Endothelial cell of umbilical vein (primary cell): Measurements from ENCODE around the gene ZDHHC24. TPM values are rescaled to one million over a fixed set of nuclear protein-coding genes. Genes with fewer than 3 reads are reported as not detected.

Source experiments
- BruUV-seq: library from RNA; stranded (reverse); fragments of 400-500 nt; replicated peaks from 2 replicates; lab custom pipeline; 2021; lab: Mats Ljungman, UMichigan
- CTCF ChIA-PET: fragments of 300-600, 350-600 bp; sonication (Branson Sonifier 250); formaldehyde crosslinking; loops from one replicate; lab custom pipeline; 2021; ENCODE audit warnings: antibody characterized with exemption, inconsistent platforms; lab: Charles Lee
- POLR2A ChIA-PET: fragments of 300-600, 350-600 bp; sonication (Branson Sonifier 250); formaldehyde crosslinking; loops from one replicate; lab custom pipeline; 2021; ENCODE audit warnings: antibody characterized with exemption, inconsistent platforms; lab: Charles Lee
- DNase-seq: peaks from one replicate; pipeline ENCODE4 v3.0.0-alpha.2; 2011; ENCODE audit warnings: low read depth, low spot score
- FAIRE-seq: peaks from 2 replicates; lab custom pipeline; 2011; peaks lifted over from hg19 to GRCh38; lab: Jason Lieb, UNC
- H2AFZ ChIP-seq: 2 replicates; pipeline ENCODE4 v1.6.0; 2012; ENCODE audit warnings: low read depth, low read length, control low read depth, inconsistent platforms
- H3K27ac ChIP-seq: 2 replicates; pipeline ENCODE4 v1.5.1; 2011; ENCODE audit warnings: low read depth, mild to moderate bottlenecking, control low read depth, low read length, moderate library complexity; ENCODE audit not compliant: insufficient read depth
- H3K27me3 ChIP-seq, 2 experiments: 2 replicates each; pipeline versions ENCODE4 v1.6.0 to v1.6.1; 2011; ENCODE audit warnings: low read length in 2 of 2, mixed read lengths in 1 of 2; ENCODE audit not compliant: control insufficient read depth in 2 of 2, insufficient read depth in 2 of 2
- H3K36me3 ChIP-seq, 2 experiments: 2 replicates in 1 of 2; 3 replicates in 1 of 2; pipeline ENCODE4 v1.5.1; 2011; ENCODE audit warnings: low read length in 2 of 2, mild to moderate bottlenecking in 1 of 2, moderate library complexity in 1 of 2; ENCODE audit not compliant: control insufficient read depth in 2 of 2, insufficient read depth in 2 of 2; ENCODE audit errors: extremely low read depth in 1 of 2
- H3K4me1 ChIP-seq: 3 replicates; pipeline ENCODE4 v1.5.1; 2011; ENCODE audit warnings: mild to moderate bottlenecking, low read length; ENCODE audit not compliant: control insufficient read depth, insufficient read depth; ENCODE audit errors: extremely low read depth
- H3K4me2 ChIP-seq: 2 replicates; pipeline ENCODE4 v1.6.1; 2011; ENCODE audit warnings: low read length, control low read depth, mixed read lengths; ENCODE audit not compliant: insufficient read depth
- H3K4me3 ChIP-seq, 3 experiments: fragments of 200-600 bp in 1 of 3; sonication (generic), shearing (Covaris generic) in 1 of 3; replicated peaks in 1 of 3; 2 replicates each; pipeline ENCODE4 v1.5.1; 2011 to 2016; ENCODE audit warnings: control low read depth in 3 of 3, low read length in 3 of 3, mild to moderate bottlenecking in 2 of 3, inconsistent platforms in 1 of 3, low read depth in 1 of 3, moderate library complexity in 1 of 3; ENCODE audit not compliant: insufficient read depth in 1 of 3
- H3K79me2 ChIP-seq: 2 replicates; pipeline ENCODE4 v1.6.0; 2012; ENCODE audit warnings: low read length, inconsistent platforms; ENCODE audit not compliant: control insufficient read depth, insufficient read depth
- H3K9ac ChIP-seq: replicated peaks from 2 replicates; pipeline ENCODE3; 2011; ENCODE audit warnings: low read length, control low read depth; ENCODE audit not compliant: insufficient read depth; ENCODE audit errors: extremely low read depth
- H3K9me1 ChIP-seq: replicated peaks from 3 replicates; pipeline ENCODE4 v1.6.0; 2011; ENCODE audit warnings: mild to moderate bottlenecking, low read length; ENCODE audit not compliant: control insufficient read depth, insufficient read depth; ENCODE audit errors: extremely low read depth
- H3K9me3 ChIP-seq: replicated peaks from 2 replicates; pipeline ENCODE4 v1.5.1; 2012; ENCODE audit warnings: low read length, inconsistent platforms; ENCODE audit not compliant: control insufficient read depth, insufficient read depth
- H4K20me1 ChIP-seq: replicated peaks from 2 replicates; pipeline ENCODE3; 2011; ENCODE audit warnings: mild to moderate bottlenecking, low read length; ENCODE audit not compliant: control insufficient read depth, insufficient read depth; ENCODE audit errors: extremely low read depth
- CTCF ChIP-seq, 2 donors: IDR thresholded peaks; 1 replicate in 1 of 2; 2 replicates in 1 of 2; pipeline ENCODE4 v1.5.1; 2011; ENCODE audit warnings: low read length in 2 of 2, mild to moderate bottlenecking in 2 of 2, moderate library complexity in 2 of 2, control low read depth in 1 of 2, inconsistent platforms in 1 of 2, low read depth in 1 of 2; ENCODE audit not compliant: insufficient read depth in 1 of 2; ENCODE audit errors: extremely low read depth in 1 of 2
- EZH2 ChIP-seq: IDR thresholded peaks from 2 replicates; pipeline ENCODE4 v1.6.1; 2012; ENCODE audit warnings: borderline replicate concordance, low read depth, mild to moderate bottlenecking, moderate library complexity, low read length, inconsistent platforms; ENCODE audit not compliant: severe bottlenecking
- FOS ChIP-seq: IDR thresholded peaks from 2 replicates; pipeline ENCODE4 v1.6.1; 2011; ENCODE audit warnings: mild to moderate bottlenecking, low read length, moderate library complexity, borderline replicate concordance; ENCODE audit not compliant: insufficient read depth
- GATA2 ChIP-seq: IDR thresholded peaks from 2 replicates; pipeline ENCODE4 v1.7.0; 2011; ENCODE audit warnings: low read depth, mild to moderate bottlenecking, moderate library complexity, mixed read lengths, low read length; ENCODE audit not compliant: insufficient read length, insufficient read depth
- JUN ChIP-seq: IDR thresholded peaks from 2 replicates; pipeline ENCODE4 v1.6.1; 2011; ENCODE audit warnings: borderline replicate concordance, low read depth; ENCODE audit not compliant: insufficient read length, insufficient read depth
- MYC ChIP-seq: IDR thresholded peaks from one replicate; pipeline ENCODE4 v1.6.1; 2011; ENCODE audit warnings: mild to moderate bottlenecking, low read depth, low read length
- POLR2A ChIP-seq: IDR thresholded peaks from 2 replicates; pipeline ENCODE4 v1.6.1; 2012; ENCODE audit warnings: low read depth, mild to moderate bottlenecking, control low read depth, low read length
- POLR2AphosphoS5 ChIP-seq: IDR thresholded peaks from 2 replicates; pipeline ENCODE4 v1.6.1; 2012; ENCODE audit warnings: low read depth, mild to moderate bottlenecking, control low read depth, low read length, moderate library complexity; ENCODE audit not compliant: insufficient read depth
- dilution Hi-C: fragments of 300-500 bp; cut with MboI; formaldehyde crosslinking; loops from one replicate; pipeline ENCODE4 v1.15.0; 2019; ENCODE audit warnings: low sequenced_read_pairs; ENCODE audit not compliant: extremely low pct_ligation_motif_present
- intact Hi-C: fragments of 100-400 bp; cut with micrococcal nuclease; formaldehyde crosslinking; loops from one replicate; pipeline ENCODE4 v1.10.0; 2022
- polyA plus RNA-seq, 4 experiments: library from polyadenylated mRNA; depleted of rRNA in 3 of 4; stranded (reverse) in 3 of 4; unstranded in 1 of 4; fragments of >200 nt; gene quantifications; 2 replicates each; pipeline versions ENCODE4 v1.2.1 to v1.2.3, GENCODE V29; 2011 to 2012; ENCODE audit warnings: missing spikeins in 1 of 4
- total RNA-seq: library from RNA; stranded (reverse); gene quantifications from 2 replicates; pipeline ENCODE4 v1.2.3, GENCODE V29; 2021
- TF ChIP-seq, protein P1 (sequence below): IDR thresholded peaks from 2 replicates; pipeline ENCODE4 v1.6.1; 2011; ENCODE audit not compliant: insufficient read depth, insufficient read length

The ZDHHC24 gene
- total and polyA plus RNA-seq, 2 donors (not counting 3 experiments of a cell fraction or from before 2014, with no cell fraction given), result 20.1 to 21.1 TPM

- Histone ChIP-seq H3K27ac (no peak overlapping the region), H4K20me1 (no peaks in the 10 kb centered on the region), H3K9me3 (no peaks in the 10 kb centered on the region), H3K9me1 (no peaks in the 10 kb centered on the region), H3K27me3 (no peaks in the 10 kb centered on the region), H3K36me3 (peaks cover 0 to 14% of the 10 kb centered on the region in 2 experiments), H2AFZ (no peak overlapping the region), H3K4me3 (no peak overlapping the region), H3K4me1 (peaks cover 17% of the 10 kb centered on the region), H3K79me2 (no peaks in the 10 kb centered on the region), H3K9ac (no peak overlapping the region), H3K4me2 (no peak overlapping the region)
- CTCF ChIA-PET, result no interaction called here
- POLR2A ChIA-PET, result no interaction called here
- no peak for FAIRE-seq
- dilution Hi-C loops (no loop called here), intact Hi-C loops (no loop called here)
- DNase-seq, result no peak
- no TSS peak for BruUV-seq
- TF ChIP-seq CTCF (IDR thresholded peaks at IDR 0.05; ENCODE audit: extremely low read depth in 1 of 2, insufficient read depth in 1 of 2, low read depth in 1 of 2, low read length in 2 of 2) (no peak), GATA2 (no peak), POLR2A (no peak), EZH2 (no peak), MYC (no peak), FOS (no peak), POLR2AphosphoS5 (no peak), JUN (no peak)
- TF ChIP-seq, protein P1, sequence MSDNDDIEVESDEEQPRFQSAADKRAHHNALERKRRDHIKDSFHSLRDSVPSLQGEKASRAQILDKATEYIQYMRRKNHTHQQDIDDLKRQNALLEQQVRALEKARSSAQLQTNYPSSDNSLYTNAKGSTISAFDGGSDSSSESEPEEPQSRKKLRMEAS, result no peak
These were observed 6.5 kb downstream of the ZDHHC24 start for GRCh38 chr11:66539170-66539869.
